Stimulated activated CD8-positive, alpha-beta memory T cell treated with anti-CD3 and anti-CD28 coated beads, Interleukin-4, amount 100 ng/mL, for 48 hours (primary cell): ENCODE data around the gene CDIPT.
A peak's percentile ranks its signal among the peaks of the same experiment; 100 is the strongest.

Experiments
- DNase-seq: peaks from one replicate; pipeline ENCODE4 v3.0.0-alpha.2; 2020

Gene CDIPT

GRCh38 chr16:29824589-29825144, 38.4 kb downstream of the CDIPT start:
- DNase-seq, result no peak

- DNase-seq, result no peak
Observed at GRCh38 chr16:29821643-29822115, 41.3 kb downstream of the CDIPT start.

- DNase-seq, result peak; percentile 76
Observed at GRCh38 chr16:29820730-29821642, 42.0 kb downstream of the CDIPT start.

- DNase-seq, result peak; percentile 73
Observed at GRCh38 chr16:29820271-29820701, 42.7 kb downstream of the CDIPT start, which contains the start of gene MVP. Gene MVP (plus strand): TSS chr16:29820462. CDS start chr16:29830550, 10,088 bp downstream.

- DNase-seq, result no peak
Observed at GRCh38 chr16:29819506-29819905, 43.5 kb downstream of the CDIPT start.

- no peak for DNase-seq
Observed at GRCh38 chr16:29818082-29818481, 44.9 kb downstream of the CDIPT start.

- DNase-seq, result peak; percentile 80
Observed at GRCh38 chr16:29816694-29817441, 46.2 kb downstream of the CDIPT start.

GRCh38 chr16:29815793-29816693, 47.0 kb downstream of the CDIPT start, which contains the start of gene PAGR1:
Gene PAGR1 (plus strand): TSS chr16:29816152. CDS start chr16:29816526, 374 bp downstream.
- DNase-seq, result peak; percentile 99

- peak; percentile 65 for DNase-seq
Observed at GRCh38 chr16:29815032-29815721, 47.8 kb downstream of the CDIPT start.

- DNase-seq, result no peak
Observed at GRCh38 chr16:29814592-29814991, 48.4 kb downstream of the CDIPT start.

GRCh38 chr16:29813644-29814562, 49.1 kb downstream of the CDIPT start:
- no peak for DNase-seq

- no peak for DNase-seq
Observed at GRCh38 chr16:29812754-29813643, 50.0 kb downstream of the CDIPT start.

- DNase-seq, result peak; percentile 71
Observed at GRCh38 chr16:29811896-29812665, 50.9 kb downstream of the CDIPT start, which contains the start of gene PRRT2. Gene PRRT2 (plus strand): TSS chr16:29812193. CDS start chr16:29813055, 862 bp downstream.

- peak; percentile 88 for DNase-seq
Observed at GRCh38 chr16:29811170-29811895, 51.7 kb downstream of the CDIPT start.

GRCh38 chr16:29810699-29811169, 52.3 kb downstream of the CDIPT start:
- no peak for DNase-seq

- DNase-seq, result peak; percentile 71
Observed at GRCh38 chr16:29809850-29810698, 53.0 kb downstream of the CDIPT start.
